ENCODE results near the gene OR4E1. TPM values are rescaled to one million over a fixed set of nuclear protein-coding genes. Genes with fewer than 3 reads are reported as not detected.

The OR4E1 gene
- total RNA-seq, 1 experiment from 2014 or later: not detected

GRCh38 chr14:21714318-21714929 is 40.8 kb upstream of the OR4E1 start:
- Histone ChIP-seq H3K4me1 (peaks cover 9% of the 10 kb centered on the region; the same call in 1 of the 2 replicates), H3K4me3 (ENCODE audit: low read depth, low read length) (no peak overlapping the region), H3K36me3 (ENCODE audit: control insufficient read depth, insufficient read depth, low read length) (no peaks in the 10 kb centered on the region), H3K27me3 (replicated peaks; ENCODE audit: control insufficient read depth, insufficient read depth, low read length) (no peaks in the 10 kb centered on the region), H3K9me3 (no peaks in the 10 kb centered on the region)
- Mint-ChIP-seq H3K4me1 (ENCODE audit: low read depth, unreplicated experiment) (no peaks in the 10 kb centered on the region), H3K36me3 (ENCODE audit: insufficient read depth, unreplicated experiment) (no peaks in the 10 kb centered on the region), H3K9me3 (ENCODE audit: unreplicated experiment) (peaks cover 1% of the 10 kb centered on the region), H3K27me3 (ENCODE audit: insufficient read depth, unreplicated experiment) (peaks cover 3% of the 10 kb centered on the region), H3K27ac (ENCODE audit: unreplicated experiment) (no peak overlapping the region), H3K4me3 (ENCODE audit: unreplicated experiment) (no peak overlapping the region)
- ChIA-PET CTCF (no interaction called here), POLR2A (no interaction called here)
- no TSS peak for BruUV-seq (replicated peaks)
- DNase-seq: no peak
- intact Hi-C loops (cut with micrococcal nuclease; ENCODE audit: unreplicated experiment): no loop called here
- no peak for TF ChIP-seq CTCF (IDR thresholded peaks at IDR 0.05; ENCODE audit: insufficient read depth in 1 of 2, low read depth in 1 of 2, low read length in 1 of 2, severe bottlenecking in 1 of 2, unreplicated experiment in 1 of 2)

- no TSS peak for BruUV-seq (replicated peaks)
- ChIA-PET POLR2A (no interaction called here), CTCF (interaction anchor here (0.8 kb wide), 1 partner anchor 11 kb away, joined by 3 read pairs; no protein-coding TSS in a partner anchor)
- no peak for DNase-seq
- intact Hi-C loops (cut with micrococcal nuclease; ENCODE audit: unreplicated experiment): no loop called here
- H3K4me3 Mint-ChIP-seq (ENCODE audit: unreplicated experiment): no peak overlapping the region
- no peaks in the 10 kb centered on the region for H3K36me3 Mint-ChIP-seq (ENCODE audit: insufficient read depth, unreplicated experiment)
- H3K27me3 Mint-ChIP-seq (ENCODE audit: insufficient read depth, unreplicated experiment): peaks cover 3% of the 10 kb centered on the region
- peaks cover 21% of the 10 kb centered on the region for H3K9me3 Mint-ChIP-seq (ENCODE audit: unreplicated experiment)
- no peaks in the 10 kb centered on the region for H3K4me1 Mint-ChIP-seq (ENCODE audit: low read depth, unreplicated experiment)
- no peak overlapping the region for H3K4me3 ChIP-seq (ENCODE audit: low read depth, low read length)
- no peaks in the 10 kb centered on the region for H3K36me3 ChIP-seq (ENCODE audit: control insufficient read depth, insufficient read depth, low read length)
- no peaks in the 10 kb centered on the region for H3K27me3 ChIP-seq (replicated peaks; ENCODE audit: control insufficient read depth, insufficient read depth, low read length)
- H3K4me1 ChIP-seq: peaks cover 9% of the 10 kb centered on the region; the same call in 1 of the 2 replicates
- H3K27ac Mint-ChIP-seq (ENCODE audit: unreplicated experiment): no peak overlapping the region
- TF ChIP-seq CTCF (IDR thresholded peaks at IDR 0.05; ENCODE audit: insufficient read depth in 1 of 2, low read depth in 1 of 2, low read length in 1 of 2, severe bottlenecking in 1 of 2, unreplicated experiment in 1 of 2): no peak
- H3K9me3 ChIP-seq: no peaks in the 10 kb centered on the region
Observed at GRCh38 chr14:21712036-21712435, 38.4 kb upstream of the OR4E1 start.

- peaks cover 9% of the 10 kb centered on the region; the same call in 1 of the 2 replicates for H3K4me1 ChIP-seq
- no peaks in the 10 kb centered on the region for H3K36me3 Mint-ChIP-seq (ENCODE audit: insufficient read depth, unreplicated experiment)
- H3K4me1 Mint-ChIP-seq (ENCODE audit: low read depth, unreplicated experiment): no peaks in the 10 kb centered on the region
- no peak overlapping the region for H3K4me3 ChIP-seq (ENCODE audit: low read depth, low read length)
- intact Hi-C loops (cut with micrococcal nuclease; ENCODE audit: unreplicated experiment): loop anchor here (2.0 kb wide), 1 partner anchor 71 kb away; no protein-coding TSS in a partner anchor
- peak; percentile 82 to 87 for TF ChIP-seq CTCF (IDR thresholded peaks at IDR 0.05; ENCODE audit: insufficient read depth in 1 of 2, low read depth in 1 of 2, low read length in 1 of 2, severe bottlenecking in 1 of 2, unreplicated experiment in 1 of 2)
- H3K9me3 Mint-ChIP-seq (ENCODE audit: unreplicated experiment): peaks cover 26% of the 10 kb centered on the region
- no peaks in the 10 kb centered on the region for H3K36me3 ChIP-seq (ENCODE audit: control insufficient read depth, insufficient read depth, low read length)
- BruUV-seq (replicated peaks): no TSS peak
- peak in 1 of 2 experiments; percentile 37 for DNase-seq
- CTCF ChIA-PET: interaction anchor here (0.6 to 0.8 kb wide), 2 partner anchors 12 to 138 kb away, joined by 3 to 4 read pairs; no protein-coding TSS in a partner anchor
- H3K9me3 ChIP-seq: no peaks in the 10 kb centered on the region
- H3K27ac Mint-ChIP-seq (ENCODE audit: unreplicated experiment): no peak overlapping the region
- no peaks in the 10 kb centered on the region for H3K27me3 ChIP-seq (replicated peaks; ENCODE audit: control insufficient read depth, insufficient read depth, low read length)
- H3K4me3 Mint-ChIP-seq (ENCODE audit: unreplicated experiment): no peak overlapping the region
- peaks cover 3% of the 10 kb centered on the region for H3K27me3 Mint-ChIP-seq (ENCODE audit: insufficient read depth, unreplicated experiment)
- POLR2A ChIA-PET: no interaction called here
Observed at GRCh38 chr14:21711360-21711961, 37.8 kb upstream of the OR4E1 start.

Data from Caco-2 (cell line).